Activated T-cell treated with anti-CD3 and anti-CD28 coated beads, Interleukin-2, amount 50 U/mL, for 4 hours (primary cell): ENCODE measurements around the gene DICER1. TPM values are rescaled to one million over a fixed set of nuclear protein-coding genes. Genes with fewer than 3 reads are reported as not detected.

ENCODE experiments used
- ATAC-seq, 2 donors: fragments of 200-7000 bp; cut with Tn5 transposase; one replicate each; pipeline ENCODE4 v1.10.0; 2021
- DNase-seq: peaks from one replicate; pipeline ENCODE4 v3.0.0-alpha.2; 2020
- H3K27me3 Mint-ChIP-seq: one replicate; pipeline ENCODE4 v1.8.0; 2021; ENCODE audit warnings: low read depth, mixed read lengths
- H3K36me3 Mint-ChIP-seq: one replicate; pipeline ENCODE4 v1.8.0; 2022; ENCODE audit warnings: mixed read lengths; ENCODE audit not compliant: insufficient read depth
- H3K4me1 Mint-ChIP-seq: one replicate; pipeline ENCODE4 v1.8.0; 2021; ENCODE audit warnings: low read depth, mixed read lengths
- H3K4me3 Mint-ChIP-seq: one replicate; pipeline ENCODE4 v1.8.0; 2021; ENCODE audit warnings: mild to moderate bottlenecking, moderate library complexity, mixed read lengths
- H3K9me3 Mint-ChIP-seq: one replicate; pipeline ENCODE4 v1.8.0; 2021; ENCODE audit warnings: mixed read lengths
- total RNA-seq, 3 donors: library from RNA; stranded (reverse); gene quantifications; one replicate each; pipeline ENCODE4 v1.2.1, GENCODE V29; 2021

The DICER1 gene
- total RNA-seq, 3 donors from 2014 or later: 43.7 to 49.7 (median 46.2) TPM

DNA sequence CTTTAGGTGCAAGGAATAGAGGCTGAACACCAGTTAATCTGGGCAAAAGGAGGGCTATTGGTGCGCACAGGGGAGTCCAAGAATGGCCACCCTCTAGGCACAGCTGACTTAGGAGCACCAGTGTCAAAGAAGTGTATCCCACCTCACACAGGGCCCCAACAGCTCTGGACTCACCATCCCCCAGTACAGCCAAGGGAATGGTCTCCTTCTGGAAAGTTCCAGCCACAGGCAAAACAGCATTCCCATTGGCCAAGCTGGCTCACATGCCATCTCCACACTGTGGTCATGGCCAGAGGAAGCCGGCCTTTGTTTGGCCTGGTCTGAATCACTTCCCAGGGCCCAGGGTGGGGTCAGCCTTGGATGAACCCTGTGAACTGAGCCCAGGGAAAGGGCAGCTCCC lies 120.1 kb downstream of the DICER1 start:
- no peaks in the 10 kb centered on the region for H3K36me3 Mint-ChIP-seq
- no peaks in the 10 kb centered on the region for H3K4me1 Mint-ChIP-seq
- no peak for ATAC-seq
- H3K9me3 Mint-ChIP-seq: peaks cover 3% of the 10 kb centered on the region
- DNase-seq: no peak
- H3K4me3 Mint-ChIP-seq: no peak overlapping the region
- peaks cover 20% of the 10 kb centered on the region for H3K27me3 Mint-ChIP-seq

Other genes with a start within 250 kb of the DICER1 start
- gene CLMN, start 162.4 kb upstream of the DICER1 start, total RNA-seq: 1 to 10 TPM in 1 of 3 donors, under 1 TPM in 2; 0.71 to 1.3 (median 0.71) TPM